Measurements from ENCODE around the gene TRIL.

The TRIL gene

GRCh38 chr7:28958235-28958979, at the start of gene TRIL:
Gene TRIL, minus strand, starts transcription at chr7:28958330. Its CDS starts 284 bp downstream, at chr7:28958046.
- DNase-seq (ENCODE audit: low read depth in 3 of 3) = no peak

GRCh38 chr7:29007127-29007526, 49.0 kb upstream of the TRIL start:
- no peak for DNase-seq (ENCODE audit: low read depth in 3 of 3)

- no peak for DNase-seq (ENCODE audit: low read depth in 3 of 3)
These were observed 47.7 kb upstream of the TRIL start for GRCh38 chr7:29005829-29006228.

GRCh38 chr7:29005406-29005805, 47.3 kb upstream of the TRIL start:
- DNase-seq (ENCODE audit: low read depth in 3 of 3) = no peak

GRCh38 chr7:29003703-29004102, 45.6 kb upstream of the TRIL start:
- DNase-seq (ENCODE audit: low read depth in 3 of 3) = no peak

- no peak for DNase-seq (ENCODE audit: low read depth in 3 of 3)
These were observed 42.6 kb upstream of the TRIL start for GRCh38 chr7:29000717-29001076.

GRCh38 chr7:28999895-29000716, 42.0 kb upstream of the TRIL start:
- DNase-seq (ENCODE audit: low read depth in 3 of 3) = no peak

- no peak for DNase-seq (ENCODE audit: low read depth in 3 of 3)
These were observed 41.3 kb upstream of the TRIL start for GRCh38 chr7:28999427-28999826.

- DNase-seq (ENCODE audit: low read depth in 3 of 3) = no peak
These were observed 40.0 kb upstream of the TRIL start for GRCh38 chr7:28998105-28998504.

GRCh38 chr7:28996836-28997235, 38.7 kb upstream of the TRIL start:
- DNase-seq (ENCODE audit: low read depth in 3 of 3) = no peak

- no peak for DNase-seq (ENCODE audit: low read depth in 3 of 3)
These were observed 35.2 kb upstream of the TRIL start for GRCh38 chr7:28993371-28993770.

- DNase-seq (ENCODE audit: low read depth in 3 of 3) = no peak
These were observed 34.7 kb upstream of the TRIL start for GRCh38 chr7:28992798-28993197.

GRCh38 chr7:28990200-28990960, 32.2 kb upstream of the TRIL start:
- DNase-seq (ENCODE audit: low read depth in 3 of 3) = no peak

GRCh38 chr7:28989211-28989980, 31.3 kb upstream of the TRIL start:
- no peak for DNase-seq (ENCODE audit: low read depth in 3 of 3)

GRCh38 chr7:28988810-28989209, 30.7 kb upstream of the TRIL start:
- DNase-seq (ENCODE audit: low read depth in 3 of 3) = no peak

GRCh38 chr7:28988091-28988490, 30.0 kb upstream of the TRIL start:
- DNase-seq (ENCODE audit: low read depth in 3 of 3) = no peak

- DNase-seq (ENCODE audit: low read depth in 3 of 3) = no peak
These were observed 28.6 kb upstream of the TRIL start for GRCh38 chr7:28986765-28987110.

- no peak for DNase-seq (ENCODE audit: low read depth in 3 of 3)
These were observed 28.1 kb upstream of the TRIL start for GRCh38 chr7:28986028-28986764.

- no peak for DNase-seq (ENCODE audit: low read depth in 3 of 3)
These were observed 26.5 kb upstream of the TRIL start for GRCh38 chr7:28984631-28985030.

GRCh38 chr7:28984217-28984616, 26.1 kb upstream of the TRIL start:
- no peak for DNase-seq (ENCODE audit: low read depth in 3 of 3)

Measured in stimulated activated CD4-positive, alpha-beta T cell treated with anti-CD3 and anti-CD28 coated beads, TNF-alpha, amount 100 ng/mL, for 4 hours (primary cell).